ENCODE measurements around the gene VWA2.

VWA2 gene, protein sequence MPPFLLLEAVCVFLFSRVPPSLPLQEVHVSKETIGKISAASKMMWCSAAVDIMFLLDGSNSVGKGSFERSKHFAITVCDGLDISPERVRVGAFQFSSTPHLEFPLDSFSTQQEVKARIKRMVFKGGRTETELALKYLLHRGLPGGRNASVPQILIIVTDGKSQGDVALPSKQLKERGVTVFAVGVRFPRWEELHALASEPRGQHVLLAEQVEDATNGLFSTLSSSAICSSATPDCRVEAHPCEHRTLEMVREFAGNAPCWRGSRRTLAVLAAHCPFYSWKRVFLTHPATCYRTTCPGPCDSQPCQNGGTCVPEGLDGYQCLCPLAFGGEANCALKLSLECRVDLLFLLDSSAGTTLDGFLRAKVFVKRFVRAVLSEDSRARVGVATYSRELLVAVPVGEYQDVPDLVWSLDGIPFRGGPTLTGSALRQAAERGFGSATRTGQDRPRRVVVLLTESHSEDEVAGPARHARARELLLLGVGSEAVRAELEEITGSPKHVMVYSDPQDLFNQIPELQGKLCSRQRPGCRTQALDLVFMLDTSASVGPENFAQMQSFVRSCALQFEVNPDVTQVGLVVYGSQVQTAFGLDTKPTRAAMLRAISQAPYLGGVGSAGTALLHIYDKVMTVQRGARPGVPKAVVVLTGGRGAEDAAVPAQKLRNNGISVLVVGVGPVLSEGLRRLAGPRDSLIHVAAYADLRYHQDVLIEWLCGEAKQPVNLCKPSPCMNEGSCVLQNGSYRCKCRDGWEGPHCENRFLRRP

DNA sequence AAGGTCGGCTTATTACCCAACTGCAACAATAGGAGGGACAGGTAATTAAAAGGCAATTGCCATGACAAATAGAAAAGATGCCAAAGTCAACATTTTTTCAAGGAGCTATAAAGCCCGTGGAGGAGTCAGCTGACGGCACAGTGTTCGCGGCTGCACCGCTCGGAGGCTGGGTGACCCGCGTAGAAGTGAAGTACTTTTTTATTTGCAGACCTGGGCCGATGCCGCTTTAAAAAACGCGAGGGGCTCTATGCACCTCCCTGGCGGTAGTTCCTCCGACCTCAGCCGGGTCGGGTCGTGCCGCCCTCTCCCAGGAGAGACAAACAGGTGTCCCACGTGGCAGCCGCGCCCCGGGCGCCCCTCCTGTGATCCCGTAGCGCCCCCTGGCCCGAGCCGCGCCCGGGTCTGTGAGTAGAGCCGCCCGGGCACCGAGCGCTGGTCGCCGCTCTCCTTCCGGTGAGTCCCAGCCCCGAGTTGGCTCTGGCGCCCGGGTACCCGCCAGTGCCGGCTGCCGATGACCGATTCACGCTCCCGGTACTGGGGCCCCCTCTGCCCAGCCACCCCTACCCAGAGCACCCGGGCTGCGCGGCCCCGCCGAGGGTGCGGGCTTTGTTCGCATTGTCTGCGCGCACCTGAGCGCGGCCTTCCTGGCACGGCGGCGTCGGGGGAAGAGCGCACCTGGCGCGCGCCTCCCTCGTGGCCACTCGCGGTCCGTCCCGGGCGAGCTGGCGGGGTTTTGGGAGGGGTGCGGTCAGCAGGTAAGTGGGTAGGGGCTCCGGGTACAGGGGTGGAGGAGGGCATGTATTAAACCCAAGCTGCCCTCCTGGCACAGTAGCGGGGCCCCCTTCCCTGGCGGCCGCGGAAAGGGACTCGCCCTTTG, at the start of gene VWA2:
Gene VWA2, plus strand, starts transcription at position 138 of the 877 bp plus-strand sequence. CDS start 9,460 bp downstream, outside the sequence.
- DNase-seq (ENCODE audit: low spot score): no peak

DNA sequence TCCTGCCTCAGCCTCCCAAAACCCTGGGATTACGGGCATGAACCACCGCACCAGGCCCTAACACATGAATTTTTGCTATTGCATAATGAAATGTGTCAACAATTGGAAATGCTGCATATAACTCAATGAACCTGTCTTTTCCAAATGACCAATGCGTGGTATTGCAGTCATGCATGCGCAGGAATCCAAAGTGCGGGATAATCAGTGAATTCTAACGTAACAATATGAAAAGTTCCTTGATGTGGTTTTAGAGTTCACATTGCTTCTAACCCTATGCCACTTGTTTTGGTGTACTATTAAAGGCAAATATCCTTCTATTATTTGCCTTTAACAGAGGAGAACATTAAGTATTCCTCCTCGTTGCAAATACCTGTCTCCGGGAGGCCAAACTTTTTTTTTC, 49.4 kb upstream of the VWA2 start:
- no peak for DNase-seq (ENCODE audit: low spot score)

DNA sequence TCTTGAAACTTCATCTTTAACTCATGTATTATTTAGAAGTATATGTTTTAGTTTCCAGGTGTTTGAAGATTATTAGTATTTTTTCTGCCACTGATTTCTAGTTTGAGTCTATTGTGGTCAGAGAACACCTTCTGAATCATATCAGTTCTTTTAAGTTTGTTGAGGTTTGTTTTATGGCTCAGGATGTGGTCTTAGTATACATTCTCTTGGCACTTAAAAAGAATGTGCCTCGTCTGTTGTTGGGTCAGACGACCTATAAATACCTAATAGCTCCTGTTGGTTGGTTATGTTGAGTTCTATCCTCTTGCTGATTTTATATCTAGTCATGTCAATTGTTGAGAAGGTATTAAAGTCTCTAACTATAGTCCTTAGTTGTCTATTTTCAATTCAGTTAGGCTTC, 44.0 kb upstream of the VWA2 start:
- no peak for DNase-seq (ENCODE audit: low spot score)

DNA sequence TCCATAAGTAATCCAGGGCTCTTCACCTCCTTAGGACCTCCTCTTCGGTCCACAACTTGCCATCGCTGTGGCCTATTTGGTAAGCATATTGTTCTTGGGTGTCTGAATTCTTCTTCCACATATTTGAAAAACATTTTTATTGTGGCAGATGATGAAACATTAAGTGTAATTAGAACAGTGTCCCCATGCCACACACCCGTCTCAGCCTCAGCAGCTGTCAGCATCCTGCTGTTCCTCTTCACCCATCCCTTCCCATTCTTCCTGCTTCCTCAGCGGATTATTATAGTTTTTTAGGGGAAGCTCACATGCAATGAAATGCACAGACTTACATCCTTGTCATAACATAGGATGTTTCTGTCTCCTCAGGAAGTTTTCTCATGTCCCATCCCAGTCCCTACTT, 39.8 kb upstream of the VWA2 start:
- DNase-seq (ENCODE audit: low spot score): no peak

DNA sequence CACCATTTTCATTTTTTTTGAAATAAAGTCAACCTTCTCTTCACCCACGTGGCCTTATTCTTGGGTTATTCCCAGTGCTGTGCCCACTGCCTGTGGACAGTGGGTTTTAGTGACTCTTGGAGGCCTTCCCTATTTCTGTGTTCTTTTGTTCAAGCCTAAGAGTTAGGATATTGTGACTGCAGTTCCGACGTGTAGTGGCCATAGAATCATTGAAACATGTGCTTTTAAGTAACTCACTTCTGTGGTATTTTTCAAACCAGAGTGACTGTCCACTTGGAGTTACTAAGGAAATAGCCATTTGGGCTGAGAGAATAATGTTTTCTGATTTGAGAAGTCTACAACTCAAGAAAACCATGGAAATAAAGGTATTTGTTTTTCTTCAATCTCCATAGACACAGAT, 36.2 kb upstream of the VWA2 start:
- no peak for DNase-seq (ENCODE audit: low spot score)

DNA sequence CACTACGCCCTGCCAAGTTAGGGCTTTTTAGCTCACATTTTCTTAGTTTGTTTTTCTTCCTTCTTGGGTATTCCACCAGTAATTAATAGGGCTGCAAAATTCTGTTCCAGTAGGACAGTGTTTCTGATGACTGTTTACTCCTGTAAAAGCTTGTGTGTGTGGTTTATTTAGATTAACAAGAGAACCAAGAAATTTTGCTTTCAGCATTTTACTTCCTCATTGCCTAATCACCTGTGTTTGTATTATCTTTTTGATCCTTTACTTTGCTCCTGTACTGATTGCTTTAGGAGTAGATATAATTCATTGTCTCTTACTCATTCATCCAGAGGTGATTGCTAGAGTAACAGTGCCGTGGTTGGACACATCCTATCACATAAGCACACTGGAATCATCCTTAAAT, 32.2 kb upstream of the VWA2 start:
- DNase-seq (ENCODE audit: low spot score): no peak

DNA sequence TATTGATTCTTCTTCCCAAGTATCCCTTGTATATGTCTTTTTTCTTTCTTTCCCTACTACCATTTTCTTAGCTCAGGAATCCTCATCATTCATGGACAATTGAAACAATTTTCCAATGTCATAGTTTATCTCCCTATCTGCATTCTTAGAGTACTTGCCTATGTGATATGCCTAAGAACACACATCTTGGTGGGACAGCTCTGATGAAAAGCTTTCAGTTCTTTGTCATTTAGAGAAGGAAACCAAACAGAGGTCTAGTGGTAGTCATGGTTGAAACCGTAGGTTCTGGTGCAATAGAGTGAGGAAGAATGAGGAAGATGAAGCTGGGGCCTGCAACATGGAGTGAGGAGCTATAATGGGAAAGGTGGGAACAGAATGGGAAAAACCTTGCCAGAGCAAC, 31.7 kb upstream of the VWA2 start:
- no peak for DNase-seq (ENCODE audit: low spot score)

DNA sequence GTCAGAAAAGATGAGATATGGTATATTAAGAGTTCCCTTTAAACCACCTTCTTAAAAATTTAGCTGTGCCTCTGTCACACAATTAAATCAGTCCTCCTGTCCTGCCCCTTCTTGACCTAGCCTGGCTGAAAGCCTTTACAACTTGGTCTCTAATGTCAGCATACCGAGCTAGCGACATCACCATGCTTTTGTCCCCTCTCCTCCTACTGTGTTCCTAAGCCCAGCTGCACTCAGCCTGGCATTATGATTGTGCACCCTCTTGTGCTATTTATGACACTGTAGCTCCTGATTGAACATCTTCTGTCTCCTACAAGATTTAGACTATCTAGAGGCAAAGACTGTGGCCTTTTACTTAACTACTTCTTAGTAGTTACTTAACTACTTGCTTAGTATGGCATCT, 30.7 kb upstream of the VWA2 start:
- no peak for DNase-seq (ENCODE audit: low spot score)

DNA sequence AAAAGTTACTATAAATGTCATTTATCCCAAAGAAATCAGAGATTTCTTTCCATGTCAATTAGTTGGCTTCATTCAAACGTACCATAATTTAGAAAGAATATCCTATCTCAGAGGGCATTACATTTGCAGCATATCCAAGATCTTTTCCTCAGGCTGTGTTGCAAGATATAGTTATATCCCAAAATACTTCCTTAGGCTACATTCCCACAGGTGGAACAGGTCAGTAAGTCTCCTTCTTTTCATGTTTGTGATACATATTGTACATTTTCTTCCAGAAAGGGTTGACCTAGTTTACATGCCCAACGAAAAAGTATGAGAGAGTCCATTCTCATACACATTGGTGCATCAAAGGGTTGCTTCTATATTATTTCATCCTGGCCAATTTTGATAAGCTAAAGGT, 26.9 kb upstream of the VWA2 start:
- no peak for DNase-seq (ENCODE audit: low spot score)

DNA sequence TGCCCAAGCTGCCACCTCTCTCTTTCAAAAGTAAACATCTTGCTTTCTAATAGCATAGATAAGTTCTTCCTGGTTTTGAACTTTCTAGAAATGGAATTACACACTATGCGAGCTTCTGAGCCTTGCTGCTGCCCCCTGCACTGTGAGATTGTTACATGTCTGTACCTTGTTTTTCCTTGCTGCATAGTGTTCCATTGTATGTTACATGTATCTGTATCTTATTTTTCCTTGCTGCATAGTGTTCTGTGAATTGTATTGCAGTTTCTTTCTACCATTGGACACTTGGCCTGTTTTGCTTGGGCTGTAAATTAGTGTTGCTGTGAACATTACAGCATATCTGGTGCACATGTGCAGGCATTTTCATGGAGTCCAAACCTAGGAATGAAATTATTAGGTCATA, 24.0 kb upstream of the VWA2 start:
- no peak for DNase-seq (ENCODE audit: low spot score)

DNA sequence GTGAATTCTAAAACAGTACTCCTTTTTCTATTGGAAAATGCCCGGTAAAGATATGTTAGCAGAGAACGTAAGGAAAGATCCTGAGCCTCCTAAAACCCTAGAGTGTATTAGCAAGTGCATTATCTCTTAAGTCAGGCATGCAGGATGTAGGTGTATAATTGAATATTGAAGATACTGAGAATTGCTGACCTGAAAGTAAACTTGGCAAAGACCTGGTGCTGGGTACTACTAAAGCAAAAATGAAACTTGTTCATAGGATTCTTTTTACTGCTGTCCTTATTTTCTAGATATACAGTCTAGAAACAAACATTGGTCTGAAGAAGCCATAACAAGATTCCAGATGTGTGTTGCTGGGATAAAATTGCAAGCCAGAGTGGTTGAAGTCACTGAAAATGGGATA, 18.8 kb upstream of the VWA2 start:
- DNase-seq (ENCODE audit: low spot score): no peak

DNA sequence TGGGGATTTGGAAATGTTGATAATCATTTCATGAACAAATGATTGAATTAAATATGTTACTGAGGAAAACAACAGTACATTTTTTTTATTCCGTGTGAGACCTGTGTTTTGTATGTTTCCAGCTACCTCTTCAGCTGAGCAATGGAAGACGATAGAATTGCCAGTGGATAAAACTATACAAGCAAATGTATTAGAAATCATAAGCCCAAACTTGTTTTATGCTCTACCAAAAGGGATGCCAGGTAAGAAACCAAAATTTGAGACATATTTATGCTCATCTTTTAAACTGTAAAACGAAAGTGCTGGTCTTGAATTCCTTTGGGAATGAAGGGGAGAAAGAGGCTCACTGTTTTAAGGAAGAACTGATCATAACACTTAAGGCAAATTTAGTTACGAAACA, 17.8 kb upstream of the VWA2 start:
- no peak for DNase-seq (ENCODE audit: low spot score)

DNA sequence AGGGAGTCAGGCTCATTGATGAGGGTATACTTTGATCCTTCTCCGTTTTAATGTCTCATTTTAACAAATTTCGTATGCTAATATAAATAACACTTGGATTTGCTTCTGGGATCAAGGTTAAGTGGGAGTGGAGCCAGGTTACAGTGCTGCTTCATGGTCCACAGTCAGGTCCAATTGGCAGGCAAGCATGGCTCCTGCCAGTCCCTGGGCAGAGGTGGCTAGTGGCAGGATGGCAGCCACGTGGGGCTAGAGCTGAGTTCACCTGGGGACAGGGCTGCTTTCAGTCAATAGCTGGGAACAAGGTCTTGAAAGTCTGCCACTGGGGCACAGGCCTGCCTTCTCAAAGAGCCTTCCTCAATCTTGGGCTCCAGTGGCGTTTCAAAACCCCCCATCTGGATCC, 16.0 kb upstream of the VWA2 start:
- no peak for DNase-seq (ENCODE audit: low spot score)

DNA sequence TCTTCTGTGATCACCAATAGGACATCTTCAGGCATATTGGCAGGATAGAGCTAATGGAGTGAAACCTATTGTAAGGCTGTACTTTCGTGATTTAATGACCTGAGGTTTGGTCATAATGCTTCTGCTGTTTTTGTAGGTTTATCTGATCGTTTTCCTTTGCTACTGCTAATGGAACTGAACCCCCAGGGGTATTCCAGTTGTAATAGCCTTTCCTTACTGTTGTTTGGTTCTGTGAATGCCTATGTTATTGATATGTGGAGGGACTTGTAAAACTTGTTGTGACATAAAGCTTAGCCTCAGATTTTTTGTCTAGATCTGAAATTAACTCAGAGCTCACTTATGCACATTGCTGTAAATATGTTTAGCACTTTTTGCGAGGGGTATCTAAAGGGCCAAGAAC, 10.9 kb upstream of the VWA2 start:
- no peak for DNase-seq (ENCODE audit: low spot score)

DNA sequence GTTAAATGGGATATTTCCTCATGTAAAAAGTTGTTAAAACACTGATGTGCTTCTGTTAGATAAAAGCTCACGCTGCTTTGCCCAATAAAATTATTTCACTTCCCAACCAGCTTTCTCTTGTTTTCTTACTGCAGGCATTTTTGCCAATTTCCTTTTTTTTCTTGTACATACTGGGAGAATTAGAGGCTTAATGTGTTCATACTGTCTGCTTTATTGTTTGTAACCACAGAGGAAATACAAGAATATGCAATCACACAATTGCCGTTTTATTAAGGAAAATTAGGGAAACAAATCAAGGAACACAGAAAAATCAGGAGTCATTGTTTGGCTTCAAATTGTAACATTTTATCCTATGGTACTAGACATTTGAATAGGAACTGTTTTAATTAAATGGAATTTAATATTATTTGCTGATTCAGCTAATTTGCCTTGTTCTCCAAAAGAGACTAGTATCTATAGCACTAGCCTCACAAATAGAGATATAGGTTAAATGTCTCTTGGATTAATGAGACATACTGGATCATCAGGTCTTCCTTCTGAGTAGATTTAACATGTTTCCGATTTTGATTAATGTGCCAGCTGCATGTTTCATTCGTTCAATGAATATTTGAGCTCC, 6.4 kb upstream of the VWA2 start:
- DNase-seq (ENCODE audit: low spot score): no peak

DNA sequence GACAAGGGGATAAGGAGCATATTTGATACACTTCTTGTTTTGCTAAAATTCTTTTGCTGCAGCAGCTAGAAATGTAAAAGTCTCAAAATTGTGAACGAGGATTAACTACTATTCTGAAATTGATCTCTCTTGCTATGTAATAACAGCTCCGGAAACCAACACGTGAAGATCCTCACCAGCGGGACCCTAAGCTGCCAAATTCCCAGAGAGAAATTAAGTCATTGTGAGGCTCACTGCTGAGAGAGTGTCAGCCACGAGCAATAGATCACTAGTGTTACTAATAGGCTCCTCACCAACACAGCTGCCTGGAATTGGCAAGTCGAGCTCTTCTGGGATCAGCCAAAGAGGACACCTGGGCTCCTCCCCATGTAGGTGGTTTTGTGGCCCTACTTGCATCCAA, 5.6 kb upstream of the VWA2 start:
- no peak for DNase-seq (ENCODE audit: low spot score)

DNA sequence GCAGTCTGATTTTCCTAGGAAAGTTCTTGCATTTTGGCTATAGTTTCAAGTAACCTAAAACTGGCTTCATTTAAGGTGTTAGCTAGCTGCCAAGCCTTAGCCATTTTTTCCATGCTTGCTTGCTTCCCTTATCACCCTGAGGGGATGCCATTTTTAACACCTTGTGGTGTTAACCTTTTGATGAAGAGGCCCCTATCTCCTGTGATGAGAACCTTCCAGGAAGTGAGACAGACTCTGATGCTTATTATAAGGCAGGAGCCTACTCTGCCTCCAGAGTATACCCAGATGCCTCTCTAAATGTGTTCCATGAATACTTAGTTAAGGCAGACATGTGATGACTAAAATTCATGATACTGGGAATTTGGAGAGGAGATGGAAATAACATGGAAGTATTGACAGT, 4.9 kb upstream of the VWA2 start:
- DNase-seq (ENCODE audit: low spot score): no peak

DNA sequence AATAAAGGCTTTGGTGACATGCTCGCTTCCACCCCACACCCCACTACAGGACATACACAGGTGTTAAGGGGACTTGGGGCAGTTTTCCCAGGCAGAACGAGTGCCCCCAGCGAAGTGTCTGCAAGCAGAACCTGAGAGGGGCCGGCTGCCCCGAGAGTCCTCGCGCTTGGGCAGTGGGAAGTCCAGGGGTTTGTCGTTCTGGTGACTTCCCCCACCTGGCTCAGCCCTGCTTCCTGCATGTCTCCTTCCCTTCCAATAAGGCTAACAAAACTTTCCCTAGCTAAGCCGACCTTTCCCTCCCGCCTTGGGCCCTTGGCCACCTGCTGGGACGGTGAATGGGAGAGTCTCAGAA, 916 bp downstream of the VWA2 start:
- DNase-seq (ENCODE audit: low spot score): no peak

DNA sequence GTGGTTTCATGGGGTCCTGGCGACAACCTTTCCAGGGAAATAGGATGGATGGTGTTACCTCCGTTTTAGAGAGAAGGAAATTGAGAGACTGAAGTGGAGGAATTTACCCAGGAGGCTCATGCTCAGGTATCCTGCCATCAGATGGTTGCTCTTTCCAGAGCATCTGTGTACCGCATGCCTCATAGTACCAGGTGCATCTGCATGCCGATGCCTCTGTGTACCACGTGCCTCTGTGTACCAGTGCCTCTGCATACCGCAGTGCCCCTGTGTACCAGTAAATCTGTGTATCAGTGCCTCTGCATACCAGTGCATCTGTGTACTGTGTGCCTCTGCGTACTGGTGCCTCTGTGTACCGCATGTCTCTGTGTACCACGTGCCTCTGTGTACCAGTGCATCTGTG, 3.2 kb downstream of the VWA2 start:
- DNase-seq (ENCODE audit: low spot score): no peak

DNA sequence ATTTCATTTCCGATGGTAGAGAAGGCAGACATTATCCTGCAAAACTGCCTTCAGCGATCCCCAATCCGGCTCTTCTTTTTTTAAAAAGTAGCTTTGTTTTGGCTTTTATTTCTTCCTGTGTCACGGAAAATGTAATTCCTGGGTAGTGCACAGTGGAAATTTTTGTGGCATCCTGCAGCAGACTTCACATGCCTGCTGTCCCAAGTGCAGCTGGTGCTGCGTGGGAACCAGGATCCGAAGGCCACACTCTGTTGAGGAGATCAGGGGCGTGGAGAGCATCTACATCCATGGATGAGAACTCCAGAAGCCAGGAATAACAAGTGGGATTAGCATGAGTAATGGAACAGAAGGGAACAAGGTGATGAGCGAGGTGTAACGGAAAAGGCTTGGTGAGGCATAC, 4.6 kb downstream of the VWA2 start:
- no peak for DNase-seq (ENCODE audit: low spot score)

DNA sequence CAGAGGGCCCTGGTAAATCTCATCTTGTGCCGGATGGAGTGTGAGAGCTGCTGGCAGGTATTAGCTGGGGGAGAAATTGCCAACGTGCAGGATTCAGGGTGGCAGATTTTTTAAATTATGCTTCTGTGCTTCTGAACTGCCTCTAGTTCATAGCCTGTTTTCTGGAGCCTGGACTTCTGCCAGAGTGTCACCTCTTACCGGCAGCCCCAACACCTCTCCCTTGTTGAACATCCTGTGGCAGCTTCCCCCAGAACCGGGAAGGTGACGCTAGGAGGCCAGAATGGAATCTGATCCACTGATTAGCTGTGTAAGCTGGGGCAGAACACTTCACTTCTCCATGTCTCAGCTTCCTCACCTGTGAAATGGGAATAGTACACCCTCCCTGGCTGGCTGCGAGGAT, 5.1 kb downstream of the VWA2 start:
- DNase-seq (ENCODE audit: low spot score): no peak

DNA sequence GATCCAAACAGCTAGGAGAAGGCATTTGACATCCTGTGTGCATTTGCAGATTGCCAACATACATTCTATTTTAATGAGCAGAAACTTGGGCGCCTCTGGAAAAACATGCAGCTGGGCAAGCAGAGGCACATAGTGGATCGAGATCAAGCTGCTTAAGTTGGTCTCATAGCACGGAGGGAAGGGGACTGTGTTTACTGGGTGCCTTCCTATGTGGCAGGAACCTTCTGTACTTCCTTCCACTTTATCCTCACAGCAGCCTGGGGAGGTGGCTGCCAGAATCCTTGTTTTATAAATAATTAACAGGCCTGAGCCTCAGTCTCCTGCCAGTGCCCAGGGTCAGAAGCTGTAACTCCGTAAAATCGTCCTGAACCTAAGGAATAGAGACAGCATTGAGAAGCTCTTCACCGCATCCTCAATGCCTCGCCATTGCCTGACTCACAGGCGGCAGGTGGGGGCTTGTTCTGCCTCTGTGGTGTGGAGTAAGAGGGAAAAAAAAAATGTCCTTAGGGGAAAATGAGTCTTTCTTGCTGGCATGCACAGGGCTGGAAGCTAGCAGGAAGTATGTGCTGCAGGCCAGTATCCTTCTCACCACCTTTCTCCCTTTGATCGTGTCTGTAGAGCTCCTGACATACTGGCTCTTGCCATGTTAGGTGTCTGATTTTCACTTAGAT, 6.2 kb downstream of the VWA2 start:
- no peak for DNase-seq (ENCODE audit: low spot score)

Measured in Ammon's horn (tissue), 1 donor.